Hepatic stellate cell (primary cell): ENCODE results near the gene DNAJC12.
"Not testable (repeated sequence)": the region's sequence is repeated elsewhere in the genome, so short reads cannot be mapped to it uniquely, and the experiment has no call there.

Source experiments
- DNase-seq: peaks from one replicate; pipeline ENCODE4 v3.0.0; 2011; ENCODE audit warnings: low spot score

Gene DNAJC12

GRCh38 chr10:67837541-67838314 is at the start of gene DNAJC12:
TSS of gene DNAJC12 (minus strand) at chr10:67838188. CDS start at chr10:67838011, 177 bp downstream.
- DNase-seq: peak; percentile 55

GRCh38 chr10:67884842-67885670 is 47.1 kb upstream of the DNAJC12 start:
- peak; percentile 74 for DNase-seq

- peak; percentile 93 for DNase-seq
These were observed 46.4 kb upstream of the DNAJC12 start, which contains the start of gene SIRT1 for GRCh38 chr10:67884313-67884841. TSS of gene SIRT1 (plus strand) at chr10:67884656. CDS start at chr10:67884722, 66 bp downstream.

- peak; percentile 28 for DNase-seq
These were observed 45.8 kb upstream of the DNAJC12 start for GRCh38 chr10:67883710-67884312.

GRCh38 chr10:67878133-67878532 is 40.1 kb upstream of the DNAJC12 start:
- DNase-seq: no peak

GRCh38 chr10:67877421-67877820 is 39.4 kb upstream of the DNAJC12 start:
- not testable (repeated sequence) for DNase-seq

GRCh38 chr10:67875340-67876238 is 37.6 kb upstream of the DNAJC12 start:
- DNase-seq: no peak

- DNase-seq: no peak
These were observed 32.0 kb upstream of the DNAJC12 start for GRCh38 chr10:67869996-67870395.

GRCh38 chr10:67868132-67868531 is 30.1 kb upstream of the DNAJC12 start:
- DNase-seq: no peak

- DNase-seq: no peak
These were observed 26.8 kb upstream of the DNAJC12 start for GRCh38 chr10:67864607-67865371.

GRCh38 chr10:67863094-67863493 is 25.1 kb upstream of the DNAJC12 start:
- DNase-seq: no peak

- no peak for DNase-seq
These were observed 23.9 kb upstream of the DNAJC12 start for GRCh38 chr10:67861750-67862432.

GRCh38 chr10:67858971-67859370 is 21.0 kb upstream of the DNAJC12 start:
- DNase-seq: no peak

- DNase-seq: no peak
These were observed 15.5 kb upstream of the DNAJC12 start for GRCh38 chr10:67853512-67853911.

- no peak for DNase-seq
These were observed 14.8 kb upstream of the DNAJC12 start for GRCh38 chr10:67852761-67853160.

GRCh38 chr10:67851186-67851585 is 13.2 kb upstream of the DNAJC12 start:
- DNase-seq: no peak

GRCh38 chr10:67849331-67850011 is 11.5 kb upstream of the DNAJC12 start:
- DNase-seq: peak; percentile 90

- DNase-seq: no peak
These were observed 5.3 kb upstream of the DNAJC12 start for GRCh38 chr10:67843284-67843683.

GRCh38 chr10:67841737-67842136 is 3.7 kb upstream of the DNAJC12 start:
- DNase-seq: no peak
